Testis (tissue), 3 donors: ENCODE results near the gene PLXNB3. TPM values are rescaled to one million over a fixed set of nuclear protein-coding genes. Genes with fewer than 3 reads are reported as not detected.
A peak's percentile ranks its signal among the peaks of the same experiment; 100 is the strongest.
"Not testable (repeated sequence)": the region's sequence is repeated elsewhere in the genome, so short reads cannot be mapped to it uniquely, and the experiment has no call there.

ENCODE experiments used
- DNase-seq: peaks from one replicate; pipeline ENCODE4 v3.0.0-alpha.2; 2019
- H3K27ac ChIP-seq, 2 donors: fragments of 200-600 bp; sonication (generic); one replicate each; pipeline ENCODE4 v1.5.1; 2019
- H3K27me3 ChIP-seq: fragments of 200-600 bp; sonication (generic); one replicate; pipeline ENCODE4 v1.5.1; 2019
- H3K36me3 ChIP-seq: fragments of 200-600 bp; sonication (generic); one replicate; pipeline ENCODE4 v1.5.1; 2017; ENCODE audit warnings: low read depth; ENCODE audit errors: missing control alignments
- H3K4me1 ChIP-seq: fragments of 200-600 bp; sonication (generic); one replicate; pipeline ENCODE4 v1.5.1; 2019
- H3K4me3 ChIP-seq, 2 donors: fragments of 200-600 bp; sonication (generic); one replicate each; pipeline ENCODE4 v1.5.1; 2017 to 2019
- H3K9me3 ChIP-seq: fragments of 200-600 bp; sonication (generic); one replicate; pipeline ENCODE4 v1.5.1; 2017
- CTCF ChIP-seq, 3 experiments: fragments of 450-650 bp in 2 of 3; fragments of 200-600 bp in 1 of 3; sonication (generic) in 1 of 3; IDR thresholded peaks; one replicate each; pipeline ENCODE4 v1.5.1; 2016 to 2019; ENCODE audit warnings: antibody characterized with exemption in 3 of 3, mild to moderate bottlenecking in 2 of 3, moderate library complexity in 1 of 3
- POLR2A ChIP-seq: fragments of 450-650 bp; IDR thresholded peaks from one replicate; pipeline ENCODE4 v1.6.1; 2017; ENCODE audit warnings: antibody characterized with exemption, mild to moderate bottlenecking, moderate library complexity
- WGBS, 2 donors: methylation state at CpG; one replicate each; pipeline ENCODE4 v1.1.5; 2018; 5-methylcytosine and 5-hydroxymethylcytosine counted together
- intact Hi-C: fragments of 100-400 bp; cut with DNase I; formaldehyde crosslinking; loops from one replicate; pipeline ENCODE4 v1.15.1; 2023; ENCODE audit warnings: low total_unique reads
- polyA plus RNA-seq: library from polyadenylated mRNA; stranded (reverse); fragments of 350-450 nt; fragmentation: Illumina TruSeq; extraction: RNeasy Lipid Tissue Mini Kit (QIAGEN cat#74804); gene quantifications from one replicate; pipeline ENCODE4 v1.2.3, GENCODE V29; 2014; ENCODE audit warnings: low read depth, low replicate concordance; ENCODE audit not compliant: insufficient read depth
- total RNA-seq, 2 donors: library from RNA; depleted of rRNA; stranded (reverse); fragments of >200 nt; gene quantifications; one replicate each; pipeline ENCODE4 v1.2.3, GENCODE V29; 2016

The PLXNB3 gene
- total and polyA plus RNA-seq, 3 donors from 2014 or later: 28.0 to 57.9 (median 49.3) TPM

- Histone ChIP-seq H3K27me3 (no peaks in the 10 kb centered on the region), H3K4me3 (no peak overlapping the region), H3K9me3 (no peaks in the 10 kb centered on the region), H3K27ac (no peak overlapping the region), H3K4me1 (peaks cover 4% of the 10 kb centered on the region), H3K36me3 (no peaks in the 10 kb centered on the region)
- no peak for DNase-seq
- WGBS, 2 donors: 89 to 92% methylated on average over 3 of the region's 3 CpGs
- no peak for TF ChIP-seq CTCF (IDR thresholded peaks at IDR 0.05)
- TF ChIP-seq POLR2A: no peak
- intact Hi-C loops: no loop called here
Observed at GRCh38 chrX:153746359-153746758, 17.7 kb upstream of the PLXNB3 start.

GRCh38 chrX:153746991-153747390 lies 17.1 kb upstream of the PLXNB3 start:
- H3K4me3 ChIP-seq, intact Hi-C loops, H3K36me3 ChIP-seq, H3K27me3 ChIP-seq, DNase-seq, H3K4me1 ChIP-seq, H3K9me3 ChIP-seq, H3K27ac ChIP-seq: not testable (repeated sequence)
- 70 to 82% methylated on average over 6 of the region's 6 CpGs for WGBS, 2 donors

GRCh38 chrX:153749017-153749416 lies 15.0 kb upstream of the PLXNB3 start:
- H3K27me3 ChIP-seq, H3K9me3 ChIP-seq, intact Hi-C loops, H3K27ac ChIP-seq, H3K36me3 ChIP-seq, H3K4me3 ChIP-seq, H3K4me1 ChIP-seq: not testable (repeated sequence)
- 39 to 61% methylated on average over 5 to 7 of the region's 7 CpGs for WGBS, 2 donors
- DNase-seq: peak; percentile 61

GRCh38 chrX:153750127-153750774 lies 13.8 kb upstream of the PLXNB3 start:
- WGBS, 2 donors: 59 to 82% methylated on average over 8 to 12 of the region's 12 CpGs
- no peaks in the 10 kb centered on the region for H3K36me3 ChIP-seq
- TF ChIP-seq POLR2A (no peak), CTCF (IDR thresholded peaks at IDR 0.05) (no peak)
- H3K4me1 ChIP-seq: no peaks in the 10 kb centered on the region
- no peak for DNase-seq
- H3K27ac ChIP-seq: no peak overlapping the region
- intact Hi-C loops: no loop called here
- no peaks in the 10 kb centered on the region for H3K9me3 ChIP-seq
- H3K27me3 ChIP-seq: no peaks in the 10 kb centered on the region
- no peak overlapping the region for H3K4me3 ChIP-seq

GRCh38 chrX:153755136-153755535 lies 8.9 kb upstream of the PLXNB3 start:
- no peak overlapping the region for H3K4me3 ChIP-seq
- H3K27ac ChIP-seq: no peak overlapping the region
- WGBS, 2 donors: 90 to 93% methylated on average over 1 of the region's 1 CpG
- DNase-seq: no peak
- no peak for TF ChIP-seq POLR2A
- H3K4me1 ChIP-seq: no peaks in the 10 kb centered on the region
- intact Hi-C loops: no loop called here
- no peaks in the 10 kb centered on the region for H3K9me3 ChIP-seq
- H3K36me3 ChIP-seq: no peaks in the 10 kb centered on the region
- no peaks in the 10 kb centered on the region for H3K27me3 ChIP-seq

- Histone ChIP-seq H3K9me3 (no peaks in the 10 kb centered on the region), H3K4me3 (no peak overlapping the region), H3K36me3 (no peaks in the 10 kb centered on the region), H3K4me1 (peaks cover 14% of the 10 kb centered on the region), H3K27ac (no peak overlapping the region), H3K27me3 (no peaks in the 10 kb centered on the region)
- no peak for DNase-seq
- WGBS, 2 donors: 63 to 89% methylated on average over 3 to 15 of the region's 15 CpGs
- no peak for TF ChIP-seq CTCF (IDR thresholded peaks at IDR 0.05)
- no peak for TF ChIP-seq POLR2A
- intact Hi-C loops: loop anchor here (10.0 kb wide), 1 partner anchor 193 kb away; no protein-coding TSS in a partner anchor
Observed at GRCh38 chrX:153761863-153762262, 2.2 kb upstream of the PLXNB3 start.
